M059J (cell line): Measurements from ENCODE around the gene SIT1. TPM values are rescaled to one million over a fixed set of nuclear protein-coding genes. Genes with fewer than 3 reads are reported as not detected.
"Not testable (repeated sequence)": the region's sequence is repeated elsewhere in the genome, so short reads cannot be mapped to it uniquely, and the experiment has no call there.

Experiments used
- DNase-seq: peaks from one replicate; pipeline ENCODE4 v3.0.0-alpha.2; 2012; ENCODE audit warnings: low read depth
- total RNA-seq: library from RNA; depleted of rRNA; stranded (reverse); fragments of >200 nt; shearing (Covaris generic); gene quantifications from 2 replicates; pipeline ENCODE4 v1.2.3, GENCODE V29; 2014

SIT1 gene
- total RNA-seq, 1 experiment from 2014 or later: not detected

DNA sequence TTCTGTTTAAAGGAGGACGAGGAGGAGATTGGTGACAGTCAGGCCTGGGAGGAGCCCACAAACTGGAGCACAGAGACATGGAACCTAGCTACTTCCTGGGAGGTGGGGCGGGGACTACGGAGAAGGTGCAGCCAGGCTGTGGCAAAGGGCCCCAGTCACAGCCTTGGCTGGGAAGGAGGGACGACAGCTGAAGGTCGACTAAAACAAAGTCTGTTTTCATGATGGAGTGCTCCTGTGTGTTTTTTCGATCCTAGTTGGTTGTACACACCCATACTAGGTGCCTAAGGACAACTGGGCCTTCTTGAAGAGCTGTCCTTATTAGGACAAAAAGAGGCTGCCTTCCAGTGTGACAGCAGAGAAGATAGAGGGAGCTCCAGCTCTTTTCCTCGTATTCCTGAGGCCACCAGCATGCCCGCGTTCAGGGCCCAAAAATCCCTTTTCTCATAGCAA lies 10.3 kb upstream of the SIT1 start:
- peak; percentile 64 for DNase-seq

GRCh38 chr9:35659340-35659739 lies 8.6 kb upstream of the SIT1 start:
- DNase-seq: peak; percentile 98

DNA sequence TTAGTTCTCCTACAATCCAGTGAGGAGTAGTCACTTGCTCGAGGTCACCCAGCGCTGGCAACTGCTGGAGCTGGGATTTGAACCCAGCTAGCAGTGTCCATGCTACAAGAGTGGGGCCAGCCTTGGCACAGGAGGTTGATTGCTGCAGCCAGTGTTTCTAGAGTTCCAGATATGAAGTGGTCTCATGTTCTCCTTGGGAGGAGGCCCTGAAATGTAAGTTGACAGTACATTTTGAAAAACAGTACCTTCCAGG lies 8.2 kb upstream of the SIT1 start:
- peak; percentile 84 for DNase-seq

DNA sequence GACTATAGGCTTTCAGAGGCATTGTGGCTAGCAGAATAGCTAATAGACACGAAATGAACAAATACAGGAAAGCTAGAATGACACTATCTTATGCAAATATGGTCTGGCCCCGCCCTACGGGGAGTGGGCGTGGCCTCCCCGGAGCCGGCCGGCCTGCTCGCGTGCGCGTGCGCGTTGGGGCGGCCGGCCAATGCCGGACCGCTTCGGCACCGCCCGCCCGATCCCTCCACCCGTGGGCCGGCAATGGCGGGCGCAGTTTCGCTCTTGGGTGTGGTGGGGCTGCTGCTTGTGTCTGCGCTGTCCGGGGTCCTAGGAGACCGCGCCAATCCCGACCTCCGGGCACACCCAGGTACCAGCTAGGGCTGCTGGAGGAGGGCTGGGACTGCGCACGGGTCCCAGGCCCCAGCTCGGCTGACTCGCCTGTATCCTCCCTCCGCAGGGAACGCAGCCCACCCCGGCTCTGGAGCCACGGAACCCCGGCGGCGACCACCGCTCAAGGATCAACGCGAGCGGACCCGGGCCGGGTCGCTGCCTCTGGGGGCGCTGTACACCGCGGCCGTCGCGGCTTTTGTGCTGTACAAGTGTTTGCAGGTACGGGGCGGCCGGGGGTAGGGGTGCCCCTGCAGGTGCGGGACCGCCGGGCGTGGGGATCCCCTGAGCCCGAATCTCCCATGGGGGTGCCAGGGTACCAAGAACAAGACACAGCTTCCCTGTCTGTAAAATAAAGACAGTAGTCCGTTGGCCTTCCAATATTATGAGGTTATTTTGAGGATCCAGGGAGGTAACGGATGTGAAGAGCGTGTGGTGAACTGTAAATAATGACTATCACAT lies 7.6 kb upstream of the SIT1 start, which contains the start of gene CCDC107:
TSS of gene CCDC107 (plus strand) at position 156 of the 831 bp plus-strand sequence. CDS start at position 244, 88 bp downstream.
- peak; percentile 76 for DNase-seq

- peak; percentile 100 for DNase-seq
Observed at GRCh38 chr9:35657546-35658136, 6.9 kb upstream of the SIT1 start, which contains the start of gene RMRP. Gene RMRP, minus strand, starts transcription at chr9:35658019.

GRCh38 chr9:35656831-35657545 lies 6.3 kb upstream of the SIT1 start:
- no peak for DNase-seq

GRCh38 chr9:35656348-35656747 lies 5.6 kb upstream of the SIT1 start:
- DNase-seq: no peak

GRCh38 chr9:35653611-35654010 lies 2.9 kb upstream of the SIT1 start:
- no peak for DNase-seq

- DNase-seq: no peak
Observed at GRCh38 chr9:35652829-35653209, 2.1 kb upstream of the SIT1 start.

- DNase-seq: peak; percentile 36
Observed at GRCh38 chr9:35651956-35652828, 1.5 kb upstream of the SIT1 start.

- DNase-seq: no peak
Observed at GRCh38 chr9:35649431-35650340, 1.0 kb downstream of the SIT1 start.

- DNase-seq: peak; percentile 88
Observed at GRCh38 chr9:35646533-35647265, 4.0 kb downstream of the SIT1 start.

- DNase-seq: no peak
Observed at GRCh38 chr9:35646153-35646532, 4.6 kb downstream of the SIT1 start.

DNA sequence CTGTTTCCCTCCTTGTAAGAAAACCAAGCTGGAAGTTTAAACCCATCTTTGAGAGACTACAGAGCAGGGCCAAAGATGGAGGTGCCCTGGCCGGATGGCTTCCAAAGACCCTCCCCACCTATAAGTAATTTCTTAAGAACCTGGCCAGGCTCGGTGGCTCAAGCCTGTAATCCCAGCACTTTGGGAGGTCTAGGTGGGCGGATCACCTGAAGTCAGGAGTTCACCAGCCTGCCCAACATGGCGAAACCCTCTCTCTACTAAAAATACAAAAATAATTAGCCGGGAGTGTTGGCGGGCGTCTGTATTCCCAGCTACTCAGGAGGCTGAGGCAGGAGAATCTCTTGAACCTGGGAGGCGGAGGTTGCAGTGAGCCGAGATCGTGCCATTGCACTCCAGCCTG lies 5.0 kb downstream of the SIT1 start:
- DNase-seq: not testable (repeated sequence)

DNA sequence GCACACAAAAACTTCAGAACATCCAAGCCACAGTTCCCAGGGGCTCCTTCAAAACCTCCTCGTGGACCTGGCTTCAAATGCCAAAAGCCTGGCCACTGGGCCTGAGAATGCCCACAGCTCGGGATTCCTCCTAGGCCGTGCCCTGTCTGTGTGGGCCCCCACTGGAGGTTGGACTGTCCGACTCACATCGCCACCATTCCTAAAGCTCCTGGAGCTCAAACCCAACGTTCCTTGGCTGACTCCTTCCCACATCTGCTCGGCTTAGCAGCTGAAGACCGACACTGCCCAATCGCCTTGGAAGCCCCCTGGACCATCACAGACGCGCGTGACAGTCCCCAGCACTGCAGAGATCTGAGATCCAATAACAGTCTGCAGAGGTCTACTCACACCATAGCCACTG lies 7.7 kb downstream of the SIT1 start:
- no peak for DNase-seq

DNA sequence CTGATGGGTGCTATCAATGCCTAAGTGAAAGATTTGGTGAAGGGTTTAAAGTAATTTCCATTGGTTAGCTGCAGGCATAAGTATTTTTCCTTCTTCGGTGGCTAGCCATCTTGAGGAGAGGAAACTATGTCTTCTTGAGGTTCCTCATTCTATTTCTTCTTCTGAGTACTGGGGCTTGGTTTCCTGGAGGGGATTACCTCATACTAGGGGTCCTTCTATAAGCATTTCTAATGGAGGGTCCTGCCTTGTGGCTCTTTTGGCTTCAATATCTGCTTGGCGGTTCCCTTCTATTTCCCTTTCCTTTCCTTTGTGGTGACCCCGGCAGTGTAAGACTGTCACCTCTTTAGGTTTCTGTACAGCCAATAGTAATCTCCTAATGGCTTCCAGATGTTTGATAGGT lies 9.3 kb downstream of the SIT1 start:
- not testable (repeated sequence) for DNase-seq

GRCh38 chr9:35640431-35640830 lies 10.3 kb downstream of the SIT1 start:
- not testable (repeated sequence) for DNase-seq

DNA sequence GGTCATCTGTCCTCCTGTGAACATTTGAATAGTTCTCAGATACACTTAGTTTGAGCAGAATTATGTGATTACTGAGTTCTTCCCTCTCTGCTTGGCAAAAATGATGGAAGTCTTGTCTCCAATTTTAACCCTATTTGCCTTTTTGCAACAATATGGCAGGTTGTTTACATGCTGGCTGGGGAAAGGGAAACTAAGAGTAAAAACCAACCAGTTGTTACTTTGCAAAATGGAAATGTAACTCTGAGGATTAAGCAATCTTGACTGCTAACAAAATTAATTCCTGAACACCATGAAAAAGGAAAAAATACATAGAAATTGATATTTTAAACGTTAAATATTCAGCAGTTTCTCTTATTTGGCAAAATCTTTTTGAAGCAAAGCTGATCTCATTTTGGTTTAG lies 11.1 kb downstream of the SIT1 start:
- no peak for DNase-seq

DNA sequence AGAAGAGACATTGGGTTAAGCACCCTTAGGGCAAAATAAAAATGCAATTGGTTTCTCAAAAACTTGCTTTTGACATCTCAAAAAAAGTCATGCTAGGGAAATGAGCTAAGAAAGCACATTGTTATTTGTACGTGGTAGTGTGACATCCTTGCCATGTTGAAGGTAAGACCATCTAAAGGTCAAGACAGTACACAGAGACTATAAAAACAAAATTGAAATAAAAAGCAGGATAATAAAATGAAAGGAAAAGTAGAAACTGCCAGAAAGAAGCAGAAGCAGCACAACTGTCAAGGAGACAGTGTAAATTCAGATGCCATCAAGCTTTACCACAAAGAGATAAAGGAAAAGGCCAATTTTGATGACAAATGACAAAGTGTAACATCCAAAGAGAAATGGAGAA lies 11.5 kb downstream of the SIT1 start:
- DNase-seq: not testable (repeated sequence)

DNA sequence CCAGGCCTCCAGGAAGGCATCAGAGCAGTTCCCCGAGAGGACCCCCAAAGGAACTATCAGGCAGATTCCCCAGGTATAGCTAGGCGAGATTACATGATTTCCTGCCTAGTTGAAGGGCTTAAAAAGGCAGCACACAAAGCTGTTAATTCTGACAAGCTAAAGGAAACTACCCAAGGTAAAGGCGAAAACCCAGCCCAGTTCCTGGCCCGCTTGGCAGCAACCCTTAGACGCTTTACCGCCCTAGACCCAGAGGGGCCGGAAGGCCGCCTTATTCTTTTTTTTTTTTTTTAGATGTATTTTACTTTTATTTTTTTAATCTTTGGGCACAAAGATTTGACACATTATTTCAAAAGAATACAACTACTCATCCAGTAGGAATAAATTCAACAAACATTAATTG lies 12.0 kb downstream of the SIT1 start:
- DNase-seq: not testable (repeated sequence)
